HepG2 (cell line): ENCODE data around the gene CTTNBP2NL. TPM values are rescaled to one million over a fixed set of nuclear protein-coding genes. Genes with fewer than 3 reads are reported as not detected.

Experiments used
- ATF1 ChIP-seq: IDR thresholded peaks from 2 replicates; pipeline ENCODE4 v1.6.1; 2016; ENCODE audit warnings: mild to moderate bottlenecking, control low read depth
- GFI1 ChIP-seq: sonication (generic); formaldehyde crosslinking; IDR thresholded peaks from 2 replicates; pipeline ENCODE4 v1.5.0; 2020; ENCODE audit warnings: missing genetic modification reagents, mild to moderate bottlenecking, borderline replicate concordance
- IKZF1 ChIP-seq: fragments of 450-650 bp; IDR thresholded peaks from 2 replicates; pipeline ENCODE4 v1.7.1; 2016
- JUNB ChIP-seq: sonication (generic); formaldehyde crosslinking; IDR thresholded peaks from 2 replicates; pipeline ENCODE4 v1.8.0; 2022; ENCODE audit warnings: missing genetic modification reagents, mild to moderate bottlenecking, borderline replicate concordance
- MED13 ChIP-seq: sonication (generic); formaldehyde crosslinking; IDR thresholded peaks from 2 replicates; pipeline ENCODE4 v1.5.0; 2020; ENCODE audit warnings: missing genetic modification reagents
- MXD3 ChIP-seq: IDR thresholded peaks from 2 replicates; pipeline ENCODE4 v1.6.1; 2016; ENCODE audit warnings: mild to moderate bottlenecking, missing biosample characterization, missing genetic modification reagents
- PATZ1 ChIP-seq: sonication (generic); formaldehyde crosslinking; IDR thresholded peaks from 2 replicates; pipeline ENCODE4 v1.4.0; 2020; ENCODE audit warnings: missing genetic modification reagents
- PBX2 ChIP-seq: IDR thresholded peaks from 2 replicates; pipeline ENCODE4 v1.6.1; 2016; ENCODE audit warnings: control low read depth
- PHF8 ChIP-seq: sonication (generic); formaldehyde crosslinking; IDR thresholded peaks from 2 replicates; pipeline ENCODE4 v1.5.0; 2020; ENCODE audit warnings: missing genetic modification reagents
- POLR2G ChIP-seq: fragments of 200-400 bp; formaldehyde crosslinking; IDR thresholded peaks from 2 replicates; pipeline ENCODE4 v1.6.1; 2018; ENCODE audit warnings: mild to moderate bottlenecking, low read depth, low read length, moderate library complexity
- THAP7 ChIP-seq: sonication (generic); formaldehyde crosslinking; IDR thresholded peaks from 2 replicates; pipeline ENCODE4 v1.8.1; 2023; ENCODE audit warnings: mild to moderate bottlenecking, missing genetic modification reagents
- UBTF ChIP-seq: sonication (generic); formaldehyde crosslinking; IDR thresholded peaks from 2 replicates; pipeline ENCODE4 v1.4.0; 2020; ENCODE audit warnings: mild to moderate bottlenecking, missing genetic modification reagents
- YEATS2 ChIP-seq: sonication (generic); formaldehyde crosslinking; IDR thresholded peaks from 2 replicates; pipeline ENCODE4 v1.4.0; 2020; ENCODE audit warnings: missing genetic modification reagents, borderline replicate concordance
- YEATS4 ChIP-seq: sonication (generic); formaldehyde crosslinking; IDR thresholded peaks from 2 replicates; pipeline ENCODE4 v1.4.0; 2020; ENCODE audit warnings: missing genetic modification reagents, borderline replicate concordance
- ZNF274 ChIP-seq: sonication (generic); formaldehyde crosslinking; IDR thresholded peaks from 2 replicates; pipeline ENCODE4 v1.5.1; 2020; ENCODE audit warnings: mild to moderate bottlenecking, missing genetic modification reagents
- ZNF501 ChIP-seq: sonication (generic); formaldehyde crosslinking; IDR thresholded peaks from 2 replicates; pipeline ENCODE4 v1.5.1; 2020; ENCODE audit warnings: mild to moderate bottlenecking, moderate library complexity, missing genetic modification reagents
- ZNF556 ChIP-seq: sonication (generic); formaldehyde crosslinking; IDR thresholded peaks from 2 replicates; pipeline ENCODE4 v1.4.0; 2020; ENCODE audit warnings: mild to moderate bottlenecking, missing genetic modification reagents, borderline replicate concordance
- ZNF563 ChIP-seq: sonication (generic); formaldehyde crosslinking; IDR thresholded peaks from 2 replicates; pipeline ENCODE4 v1.8.0; 2022; ENCODE audit warnings: mild to moderate bottlenecking, moderate library complexity, missing genetic modification reagents
- ZNF761 ChIP-seq: sonication (generic); formaldehyde crosslinking; conservative IDR thresholded peaks from 2 replicates; pipeline ENCODE4 v1.4.0; 2020; ENCODE audit warnings: mild to moderate bottlenecking, missing genetic modification reagents
- ZNF782 ChIP-seq: sonication (generic); formaldehyde crosslinking; IDR thresholded peaks from 2 replicates; pipeline ENCODE4 v1.4.0; 2020; ENCODE audit warnings: missing genetic modification reagents, mild to moderate bottlenecking, borderline replicate concordance
- polyA plus RNA-seq, 8 experiments: library from polyadenylated mRNA; depleted of rRNA in 3 of 8; stranded (reverse) in 7 of 8; unstranded in 1 of 8; fragments of >200 nt; fragmentation: Illumina TruSeq in 4 of 8; extraction: Trizol in 4 of 8; gene quantifications; 2 replicates each; pipeline versions ENCODE4 v1.2.1 to v1.2.3, GENCODE V29; 2011 to 2016; ENCODE audit warnings: low read depth in 4 of 8, missing spikeins in 1 of 8, mixed read lengths in 1 of 8; ENCODE audit not compliant: insufficient read depth in 1 of 8
- total RNA-seq, 5 experiments: library from RNA; depleted of rRNA; stranded (reverse); fragments of >200 nt; fragmentation: Illumina TruSeq; extraction: Trizol; gene quantifications; 2 replicates each; pipeline ENCODE4 v1.2.3, GENCODE V29; 2016; ENCODE audit warnings: low read depth in 1 of 5

CTTNBP2NL gene
- total and polyA plus RNA-seq, 2 of the 13 experiments (the other 11 are each of a cell fraction or from before 2014, with no cell fraction given) = 2.1 to 4.1 TPM

- TF ChIP-seq ZNF556 (peak; percentile 41; the same call in 1 of the 2 replicates), IKZF1 (no peak), YEATS2 (CRISPR knock-in tag) (peak; percentile 63; the same call in 1 of the 2 replicates), ATF1 (peak; percentile 81), JUNB (CRISPR knock-in tag) (no peak), ZNF761 (CRISPR knock-in tag) (no peak), POLR2G (peak; percentile 93), UBTF (CRISPR knock-in tag) (peak; percentile 34; the same call in 1 of the 2 replicates), MED13 (CRISPR knock-in tag) (no peak), PHF8 (peak; percentile 80), PATZ1 (peak; percentile 53; the same call in 1 of the 2 replicates), MXD3 (CRISPR knock-in tag) (peak; percentile 45; the same call in 1 of the 2 replicates), ZNF782 (CRISPR knock-in tag) (no peak), YEATS4 (peak; percentile 59; the same call in 1 of the 2 replicates), PBX2 (CRISPR knock-in tag) (peak; percentile 93), ZNF563 (CRISPR knock-in tag) (0 out of 2 replicates have a peak, but pooled peaks have one; percentile 27), ZNF274 (CRISPR knock-in tag) (no peak), GFI1 (CRISPR knock-in tag) (peak; percentile 81; the same call in 1 of the 2 replicates), ZNF501 (peak; percentile 55; the same call in 1 of the 2 replicates), THAP7 (CRISPR knock-in tag) (no peak)
Measured at GRCh38 chr1:112395821-112396652, at the start of gene CTTNBP2NL (continued).
